IPS DF 6.9 (cell line): Measurements from ENCODE around the gene UGT1A3.
"Not testable (repeated sequence)": the region's sequence is repeated elsewhere in the genome, so short reads cannot be mapped to it uniquely, and the experiment has no call there.

Experiments
- DNase-seq: peaks from one replicate; pipeline ENCODE4 v3.0.0-alpha.2; 2013; ENCODE audit warnings: low read depth, low spot score
- H3K27ac ChIP-seq: one replicate; pipeline ENCODE4 v1.5.1; 2013; ENCODE audit warnings: low read length, control low read depth
- H3K27me3 ChIP-seq: 2 replicates; pipeline ENCODE4 v1.6.1; 2013; ENCODE audit warnings: mild to moderate bottlenecking, low read length; ENCODE audit not compliant: control insufficient read depth, insufficient read depth
- H3K36me3 ChIP-seq: 2 replicates; pipeline ENCODE4 v1.6.1; 2013; ENCODE audit warnings: low read length; ENCODE audit not compliant: control insufficient read depth, insufficient read depth
- H3K4me1 ChIP-seq: 2 replicates; pipeline ENCODE4 v1.6.1; 2013; ENCODE audit warnings: low read length; ENCODE audit not compliant: control insufficient read depth, insufficient read depth
- H3K4me3 ChIP-seq: 2 replicates; pipeline ENCODE4 v1.5.1; 2013; ENCODE audit warnings: mild to moderate bottlenecking, low read length
- H3K9me3 ChIP-seq: 2 replicates; pipeline ENCODE4 v1.6.1; 2013; ENCODE audit warnings: low read length, inconsistent platforms; ENCODE audit not compliant: control insufficient read depth, insufficient read depth
- WGBS: extraction: QIAGEN DNeasy Blood & Tissue Kit; methylation state at CpG from one replicate; pipeline ENCODE4 v1.1.7; 2013; ENCODE audit warnings: mixed read lengths, missing lambda C conversion rate; ENCODE audit not compliant: insufficient read length, insufficient coverage; 5-methylcytosine and 5-hydroxymethylcytosine counted together

The UGT1A3 gene

GRCh38 chr2:233691443-233692433 lies 37.1 kb upstream of the UGT1A3 start:
- Histone ChIP-seq H3K27ac (no peak overlapping the region), H3K27me3 (no peaks in the 10 kb centered on the region), H3K36me3 (no peaks in the 10 kb centered on the region), H3K4me3 (no peak overlapping the region), H3K4me1 (peaks cover 2% of the 10 kb centered on the region; the same call in 1 of the 2 replicates), H3K9me3 (no peaks in the 10 kb centered on the region)
- no CpG with 5 or more reads among the region's 11 CpGs for WGBS
- no peak for DNase-seq

DNA sequence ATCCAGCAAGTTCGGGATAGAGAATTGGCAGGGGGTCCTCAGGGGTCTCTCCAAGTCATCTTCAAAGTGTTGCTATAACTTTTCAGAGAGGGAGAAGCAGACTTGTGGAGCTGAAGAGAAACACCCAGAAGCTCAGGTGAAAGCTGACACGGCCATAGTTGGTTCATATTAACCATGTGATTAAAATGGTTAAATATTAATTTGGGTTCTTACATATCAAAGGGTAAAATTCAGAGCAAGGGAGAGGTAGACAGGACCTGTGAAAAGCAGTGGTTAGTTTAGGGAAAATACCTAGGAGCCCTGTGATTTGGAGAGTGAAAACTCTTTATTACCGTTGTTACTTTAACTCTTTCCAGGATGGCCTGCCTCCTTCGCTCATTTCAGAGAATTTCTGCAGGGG lies 36.2 kb upstream of the UGT1A3 start, which contains the start of gene UGT1A6:
Gene UGT1A6, plus strand, starts transcription at position 243 of the 400 bp plus-strand sequence. Its CDS starts 115 bp downstream, at position 358.
- H3K9me3 ChIP-seq: no peaks in the 10 kb centered on the region
- H3K27ac ChIP-seq: no peak within 1 kb of the TSS
- no peak within 1 kb of the TSS for H3K4me3 ChIP-seq
- H3K4me1 ChIP-seq: peaks cover 2% of the 10 kb centered on the region; the same call in 1 of the 2 replicates
- no peaks in the 10 kb centered on the region for H3K36me3 ChIP-seq
- DNase-seq: no peak
- no peaks in the 10 kb centered on the region for H3K27me3 ChIP-seq
- WGBS: no CpG with 5 or more reads among the region's 4 CpGs

DNA sequence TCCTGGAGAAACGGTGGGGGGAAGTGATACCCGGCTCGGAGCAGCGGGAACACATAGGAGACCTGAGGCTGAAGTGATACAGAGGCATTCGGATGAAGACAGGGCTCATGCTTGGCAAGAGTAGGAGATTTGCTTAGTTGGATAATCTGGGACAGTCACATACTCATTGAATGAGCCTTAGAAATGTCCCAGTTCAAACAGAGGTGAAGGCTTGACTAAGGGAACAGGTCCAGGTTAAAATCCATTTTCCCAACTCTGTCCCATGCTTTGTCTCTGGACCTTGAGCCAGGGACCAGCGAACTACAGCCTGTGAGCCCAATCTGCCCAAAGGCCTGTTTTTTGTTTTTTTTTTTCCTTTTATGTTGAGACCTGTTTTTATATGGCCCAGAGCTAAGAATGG lies 34.9 kb upstream of the UGT1A3 start:
- WGBS: no CpG with 5 or more reads among the region's 6 CpGs
- Histone ChIP-seq H3K36me3 (no peaks in the 10 kb centered on the region), H3K4me1 (peaks cover 2% of the 10 kb centered on the region; the same call in 1 of the 2 replicates), H3K9me3 (no peaks in the 10 kb centered on the region), H3K27me3 (no peaks in the 10 kb centered on the region), H3K4me3 (no peak overlapping the region), H3K27ac (no peak overlapping the region)
- DNase-seq: no peak

- no peak for DNase-seq
- WGBS: no CpG with 5 or more reads among the region's 4 CpGs
- no peak overlapping the region for H3K27ac ChIP-seq
Observed at GRCh38 chr2:233698740-233699139, 30.1 kb upstream of the UGT1A3 start.

GRCh38 chr2:233699424-233700027 lies 29.3 kb upstream of the UGT1A3 start:
- no peak for DNase-seq
- H3K4me1 ChIP-seq: peaks cover 1% of the 10 kb centered on the region; the same call in 1 of the 2 replicates
- H3K9me3 ChIP-seq: no peaks in the 10 kb centered on the region
- no peaks in the 10 kb centered on the region for H3K36me3 ChIP-seq
- WGBS: no CpG with 5 or more reads among the region's 8 CpGs
- H3K27me3 ChIP-seq: no peaks in the 10 kb centered on the region
- H3K27ac ChIP-seq: no peak overlapping the region
- no peak overlapping the region for H3K4me3 ChIP-seq

More at GRCh38 chr2:233698740-233699139, 30.1 kb upstream of the UGT1A3 start:
- Histone ChIP-seq H3K9me3 (no peaks in the 10 kb centered on the region), H3K4me3 (no peak overlapping the region), H3K36me3 (no peaks in the 10 kb centered on the region), H3K27me3 (no peaks in the 10 kb centered on the region), H3K4me1 (peaks cover 1% of the 10 kb centered on the region; the same call in 1 of the 2 replicates)

GRCh38 chr2:233700028-233700635 lies 28.7 kb upstream of the UGT1A3 start:
- peaks cover 1% of the 10 kb centered on the region; the same call in 1 of the 2 replicates for H3K4me1 ChIP-seq
- H3K4me3 ChIP-seq: no peak overlapping the region
- H3K27ac ChIP-seq: no peak overlapping the region
- no CpG with 5 or more reads among the region's 1 CpG for WGBS
- DNase-seq: no peak
- no peaks in the 10 kb centered on the region for H3K9me3 ChIP-seq
- no peaks in the 10 kb centered on the region for H3K27me3 ChIP-seq
- H3K36me3 ChIP-seq: no peaks in the 10 kb centered on the region

- not testable (repeated sequence) for DNase-seq, H3K27ac ChIP-seq, H3K9me3 ChIP-seq, H3K4me1 ChIP-seq, H3K36me3 ChIP-seq, H3K27me3 ChIP-seq, H3K4me3 ChIP-seq
- no CpG with 5 or more reads among the region's 5 CpGs for WGBS
Observed at GRCh38 chr2:233700842-233701241, 28.0 kb upstream of the UGT1A3 start.

DNA sequence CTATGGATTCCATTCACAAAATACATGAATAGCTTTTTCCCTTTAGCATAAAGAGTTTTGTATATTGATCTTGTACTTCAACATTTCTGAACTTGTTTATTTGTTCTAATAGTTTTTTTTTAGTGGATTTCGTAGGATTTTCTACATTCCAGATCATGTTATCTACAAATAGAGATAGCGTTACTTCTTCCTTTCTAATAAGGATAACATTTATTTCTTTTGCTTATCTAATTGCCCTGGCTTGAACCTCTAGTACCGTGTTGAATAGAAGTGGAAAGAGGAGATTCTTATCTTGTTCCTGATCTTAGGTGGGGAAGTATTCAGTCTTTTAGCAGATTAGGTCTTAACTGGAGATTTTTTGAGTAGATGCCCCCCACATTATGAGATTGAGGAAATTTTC lies 26.6 kb upstream of the UGT1A3 start:
- Histone ChIP-seq H3K27ac (no peak overlapping the region), H3K9me3 (no peaks in the 10 kb centered on the region), H3K4me3 (no peak overlapping the region), H3K27me3 (no peaks in the 10 kb centered on the region), H3K36me3 (no peaks in the 10 kb centered on the region), H3K4me1 (peaks cover 1% of the 10 kb centered on the region; the same call in 1 of the 2 replicates)
- no peak for DNase-seq
- WGBS: no CpG with 5 or more reads among the region's 3 CpGs

- Histone ChIP-seq H3K27ac (no peak overlapping the region), H3K36me3 (no peaks in the 10 kb centered on the region), H3K4me1 (no peaks in the 10 kb centered on the region), H3K27me3 (no peaks in the 10 kb centered on the region), H3K4me3 (no peak overlapping the region), H3K9me3 (no peaks in the 10 kb centered on the region)
- DNase-seq: no peak
- WGBS: no CpG with 5 or more reads among the region's 4 CpGs
Observed at GRCh38 chr2:233705911-233706506, 22.8 kb upstream of the UGT1A3 start.

- Histone ChIP-seq H3K9me3 (no peaks in the 10 kb centered on the region), H3K4me1 (no peaks in the 10 kb centered on the region), H3K27me3 (no peaks in the 10 kb centered on the region), H3K27ac (no peak overlapping the region), H3K4me3 (no peak overlapping the region), H3K36me3 (no peaks in the 10 kb centered on the region)
- DNase-seq: no peak
- no CpG with 5 or more reads among the region's 1 CpG for WGBS
Observed at GRCh38 chr2:233706720-233707119, 22.1 kb upstream of the UGT1A3 start.
